Mammary epithelial cell (primary cell): ENCODE data around the gene TMEM141.
"Not testable (repeated sequence)": the region's sequence is repeated elsewhere in the genome, so short reads cannot be mapped to it uniquely, and the experiment has no call there.

ENCODE experiments used
- CTCF ChIP-seq, 2 donors: IDR thresholded peaks in 1 of 2; conservative IDR thresholded peaks in 1 of 2; 2 replicates each; pipeline ENCODE4 v1.5.1; 2011 to 2012; ENCODE audit warnings: inconsistent platforms in 2 of 2, low read length in 2 of 2, mild to moderate bottlenecking in 2 of 2, control low read depth in 1 of 2, low read depth in 1 of 2; ENCODE audit not compliant: insufficient read depth in 1 of 2; ENCODE audit errors: extremely low read depth in 1 of 2
- EZH2 ChIP-seq: IDR thresholded peaks from 2 replicates; pipeline ENCODE4 v1.6.1; 2012; ENCODE audit warnings: low read length, inconsistent platforms, borderline replicate concordance

GRCh38 chr9:136755302-136756133 is 35.6 kb upstream of the TMEM141 start:
- not testable (repeated sequence) for TF ChIP-seq CTCF (conservative IDR thresholded peaks at IDR 0.05 in 1 of 2, IDR thresholded peaks at IDR 0.05 in 1 of 2; ENCODE audit: extremely low read depth in 1 of 2, insufficient read depth in 1 of 2, low read depth in 1 of 2, low read length in 2 of 2); EZH2
